Stimulated activated CD4-positive, alpha-beta T cell treated with anti-CD3 and anti-CD28 coated beads, Interleukin-4, amount 100 ng/mL, for 48 hours (primary cell): ENCODE data around the gene PLA2G5.

Experiments used
- DNase-seq, 2 donors: peaks; one replicate each; pipeline ENCODE4 v3.0.0-alpha.2; 2020; ENCODE audit warnings: low read depth in 2 of 2

The PLA2G5 gene

DNA sequence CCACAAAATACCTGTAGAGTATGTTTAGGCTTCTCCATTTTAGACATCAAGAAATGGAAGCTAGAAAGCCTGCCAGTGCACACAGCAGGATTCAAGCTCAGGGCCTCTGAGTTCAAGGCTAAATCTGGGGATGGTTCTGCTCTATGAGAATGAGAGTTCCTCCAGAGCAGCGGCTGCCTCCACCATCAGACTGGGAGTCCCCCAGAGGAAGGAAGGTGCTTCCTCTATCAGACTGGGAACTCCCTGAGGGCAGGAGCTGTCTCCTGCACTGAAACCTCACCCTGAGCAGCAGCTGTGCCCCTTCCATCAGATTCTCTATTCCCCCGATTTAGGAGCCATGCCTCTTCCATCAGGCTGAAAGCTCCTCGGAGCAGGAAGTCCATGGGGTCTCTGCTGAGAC, 20.1 kb downstream of the PLA2G5 start:
- no peak for DNase-seq

DNA sequence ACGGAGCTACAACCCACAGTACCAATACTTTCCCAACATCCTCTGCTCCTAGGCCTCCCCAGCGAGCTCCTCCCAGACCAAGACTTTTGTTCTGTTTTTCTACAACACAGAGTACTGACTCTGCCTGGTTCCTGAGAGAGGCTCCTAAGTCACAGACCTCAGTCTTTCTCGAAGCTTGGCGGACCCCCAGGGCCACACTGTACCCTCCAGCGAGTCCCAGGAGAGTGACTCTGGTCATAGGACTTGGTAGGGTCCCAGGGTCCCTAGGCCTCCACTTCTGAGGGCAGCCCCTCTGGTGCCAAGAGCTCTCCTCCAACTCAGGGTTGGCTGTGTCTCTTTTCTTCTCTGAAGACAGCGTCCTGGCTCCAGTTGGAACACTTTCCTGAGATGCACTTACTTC, 20.6 kb downstream of the PLA2G5 start:
- no peak for DNase-seq

DNA sequence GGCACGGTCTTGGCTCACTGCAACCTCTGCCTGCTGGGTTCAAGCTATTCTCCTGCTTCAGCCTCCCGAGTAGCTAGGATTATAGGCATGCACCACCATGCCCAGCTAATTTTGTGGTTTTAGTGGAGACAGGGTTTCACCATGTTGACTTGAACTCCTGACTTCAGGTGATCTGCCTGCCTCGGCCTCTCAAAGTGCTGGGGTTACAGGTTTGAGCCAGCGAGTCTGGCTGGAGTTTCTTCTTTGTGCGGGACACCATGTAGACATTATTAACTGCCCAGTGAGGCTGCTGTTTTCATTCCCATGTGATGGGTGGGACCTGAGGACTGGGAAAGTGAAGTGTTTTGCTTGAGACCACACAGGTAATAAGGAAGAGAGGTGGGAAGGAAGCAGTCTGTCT, 23.3 kb downstream of the PLA2G5 start:
- DNase-seq, result no peak

DNA sequence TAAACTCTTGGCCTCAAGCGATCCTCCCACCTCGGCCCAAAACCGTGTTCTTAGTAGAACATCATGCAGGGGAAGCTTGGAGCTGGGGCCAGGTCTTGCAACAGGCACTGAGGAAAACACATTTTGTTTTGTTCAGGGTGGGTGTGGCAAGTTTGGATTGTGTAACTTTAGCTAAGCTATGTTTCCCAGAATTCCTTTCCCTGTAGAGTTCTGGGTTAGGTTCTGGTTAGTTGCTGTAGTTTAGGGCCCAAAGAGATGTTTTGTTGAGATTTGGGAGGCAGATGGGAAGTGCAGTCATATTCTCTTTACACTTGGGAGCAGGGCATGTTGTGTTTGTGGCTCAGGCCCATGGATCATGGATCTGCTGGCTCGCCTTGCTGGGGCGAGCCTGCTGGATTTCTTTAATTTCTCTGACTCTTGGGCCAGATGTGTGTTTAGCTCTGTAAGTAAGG, 24.0 kb downstream of the PLA2G5 start:
- DNase-seq, result no peak

DNA sequence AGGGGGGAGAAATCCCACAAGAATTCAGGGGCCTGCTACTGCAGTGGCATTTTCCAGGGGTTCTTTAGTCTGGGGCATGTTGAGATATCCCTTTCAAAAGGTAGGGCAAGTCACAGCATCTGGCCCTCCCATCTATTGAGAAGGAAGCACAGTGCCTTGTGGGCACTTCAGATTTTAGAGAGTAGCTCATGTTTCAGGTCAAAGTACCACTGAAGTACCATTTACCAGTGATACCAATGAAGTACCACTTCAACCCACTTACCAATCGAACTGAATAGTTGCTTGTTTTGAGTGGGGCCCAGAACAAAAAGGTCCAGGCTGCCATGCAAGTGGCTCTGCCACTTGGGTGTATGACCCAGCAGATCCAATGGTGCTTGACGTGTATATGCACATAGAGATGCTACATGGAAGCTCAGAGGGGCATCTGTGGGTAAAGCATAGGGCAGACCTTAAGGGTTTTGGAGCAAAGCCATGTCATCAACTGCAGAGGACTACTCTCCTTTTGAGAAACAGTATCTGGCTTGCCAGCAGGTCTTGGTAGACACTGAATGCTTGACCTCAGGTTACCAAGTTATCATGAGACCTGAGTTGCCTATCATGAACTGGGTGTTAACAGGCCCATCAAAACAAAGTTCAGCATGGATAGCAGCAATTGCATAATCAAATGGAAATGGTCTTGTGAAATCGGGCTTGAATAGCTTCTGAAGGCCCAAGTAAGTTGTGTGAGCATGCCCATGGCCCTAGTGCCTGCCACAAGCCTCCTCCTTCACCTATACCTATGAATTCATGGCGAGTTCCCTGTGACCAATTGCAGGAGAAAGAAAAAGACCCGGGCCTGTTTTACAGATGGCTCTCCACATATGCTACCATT, 25.8 kb downstream of the PLA2G5 start:
- no peak for DNase-seq

DNA sequence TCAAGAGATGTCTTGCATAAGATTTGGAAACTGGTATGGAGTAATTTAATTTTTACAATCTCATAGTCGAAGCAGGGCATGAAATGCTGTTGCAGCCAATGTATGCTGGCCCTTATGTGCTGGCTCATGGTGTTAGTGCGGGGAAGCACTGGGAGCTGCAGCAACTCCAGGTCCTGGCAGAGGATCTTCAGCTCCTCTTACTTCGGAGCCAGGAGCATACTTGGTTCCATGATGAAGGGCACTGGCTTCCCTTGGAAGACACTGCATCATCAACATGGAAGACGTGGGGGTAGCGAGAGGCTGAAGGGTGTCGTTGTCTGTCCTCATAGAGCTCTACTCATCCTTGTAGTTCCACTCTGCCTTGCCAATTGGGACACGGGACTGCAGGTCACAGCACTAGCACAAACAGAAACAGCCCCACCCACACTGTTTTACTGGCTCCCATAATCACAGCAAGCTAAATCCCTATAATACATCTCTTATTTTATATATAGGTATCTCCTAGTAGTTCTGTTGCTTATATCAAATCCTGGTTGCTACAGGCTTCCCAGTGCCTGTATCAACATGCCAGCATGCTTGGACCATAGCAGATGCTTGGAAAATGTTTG, 26.9 kb downstream of the PLA2G5 start:
- no peak for DNase-seq

DNA sequence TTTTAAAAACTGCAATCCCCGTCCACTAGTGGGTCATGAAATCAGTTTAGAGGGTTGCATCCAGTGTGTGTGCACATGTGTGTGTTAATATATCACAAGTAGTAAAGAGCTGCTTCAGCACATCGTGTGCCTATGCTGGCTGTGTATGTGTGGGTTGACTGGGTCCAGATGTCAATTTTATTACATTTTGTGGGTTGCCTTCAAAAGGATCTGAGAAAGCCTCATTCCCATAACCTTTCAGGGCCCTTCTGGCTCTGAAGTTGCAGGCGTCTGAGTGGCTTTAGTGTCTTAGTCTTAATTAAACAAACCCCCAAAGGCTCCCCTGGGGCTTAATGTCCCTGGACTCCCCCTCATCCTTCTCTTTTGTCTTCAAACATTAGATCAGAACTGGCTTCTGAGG, 29.5 kb downstream of the PLA2G5 start:
- DNase-seq, result no peak

DNA sequence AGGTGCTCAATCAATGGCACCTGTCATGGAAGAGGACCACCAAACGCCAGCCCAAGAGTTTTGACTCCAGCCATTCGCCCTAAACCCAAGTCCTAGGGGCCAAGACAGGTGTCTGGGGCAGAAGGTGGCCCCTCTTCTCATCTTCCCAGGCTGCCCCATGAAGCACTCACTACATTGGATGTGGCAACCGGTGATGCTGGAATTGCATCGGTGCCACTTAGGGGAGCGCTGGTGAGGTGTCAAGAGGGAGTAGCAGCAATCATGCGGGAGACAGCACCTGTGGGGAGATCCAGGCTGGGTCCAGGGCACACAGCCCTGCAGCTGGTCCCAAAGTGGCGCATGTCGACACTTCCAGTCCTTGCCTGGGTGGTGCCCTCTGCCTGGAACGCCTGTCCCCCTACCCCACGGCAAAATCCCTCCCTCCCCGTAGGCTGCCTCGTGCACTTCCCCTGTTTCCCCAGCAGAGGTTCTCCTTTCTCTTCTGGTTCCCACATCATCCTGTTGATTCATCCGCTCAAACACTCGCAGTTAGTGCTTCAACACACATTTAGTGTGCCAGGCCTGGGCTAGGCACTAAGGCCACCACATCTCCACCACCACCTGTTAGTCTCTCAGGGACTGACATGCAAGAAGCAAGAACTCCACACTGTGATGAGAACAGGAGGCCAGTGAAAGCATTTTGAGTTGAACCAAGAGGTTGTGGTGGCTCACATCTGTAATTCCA, 30.8 kb downstream of the PLA2G5 start:
- DNase-seq, result peak; percentile 7 to 13

DNA sequence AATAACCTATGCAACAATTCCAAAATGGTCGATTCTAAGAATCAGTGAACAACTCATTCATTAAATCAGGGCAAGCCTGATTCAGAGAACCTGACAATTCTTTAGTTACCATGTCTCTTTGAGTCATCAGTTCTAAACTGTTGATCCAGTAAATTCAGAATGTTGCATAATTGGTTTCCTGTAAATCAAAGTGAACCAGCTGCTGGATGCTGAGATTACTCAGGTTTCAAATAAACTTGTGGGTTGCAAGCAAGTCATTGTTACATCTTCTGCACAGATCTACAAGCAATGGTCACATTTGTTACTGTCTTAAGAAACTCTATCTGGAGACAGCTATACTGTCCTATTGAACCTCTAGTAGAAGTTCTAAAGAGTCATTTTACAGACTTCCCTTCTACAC, 32.9 kb downstream of the PLA2G5 start:
- no peak for DNase-seq

DNA sequence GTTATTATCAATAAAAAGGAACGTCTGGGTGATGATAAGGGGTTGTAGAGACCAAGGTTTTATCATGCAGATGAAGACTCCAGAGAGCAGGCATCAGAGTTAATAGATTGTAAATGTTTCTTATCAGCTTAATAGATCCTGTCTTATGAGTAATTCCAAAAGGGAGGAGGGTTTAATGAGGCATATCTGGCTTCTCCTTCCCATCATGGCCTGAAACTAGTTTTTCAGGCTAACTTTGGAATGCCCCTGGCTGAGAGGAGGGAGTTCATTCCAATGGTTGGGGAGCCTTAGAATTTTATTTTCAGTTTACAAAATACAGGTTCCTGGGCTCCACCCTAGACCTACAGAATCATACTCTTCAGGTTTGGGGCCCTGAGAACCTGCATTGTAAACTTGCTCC, 35.9 kb downstream of the PLA2G5 start:
- DNase-seq, result no peak

DNA sequence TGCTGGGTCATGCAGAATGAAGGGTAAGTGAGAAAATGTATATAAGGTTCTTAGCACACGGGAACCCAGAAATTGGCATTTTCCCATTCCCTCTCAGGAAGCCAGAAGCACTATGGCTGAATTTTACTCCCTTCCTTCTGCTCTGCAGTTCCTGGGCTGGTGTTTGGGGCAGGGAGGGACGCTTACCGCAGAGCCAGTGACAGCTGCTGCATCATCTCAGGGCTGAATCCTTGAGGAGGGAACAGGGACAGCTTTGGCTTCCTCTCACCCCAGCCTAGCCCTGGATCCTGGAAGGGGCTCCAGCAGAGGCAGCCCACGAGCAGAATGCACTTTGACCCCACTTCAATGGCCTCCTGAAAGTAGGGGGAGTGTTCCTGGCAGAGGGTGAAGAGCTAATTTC, 37.4 kb downstream of the PLA2G5 start:
- no peak for DNase-seq

DNA sequence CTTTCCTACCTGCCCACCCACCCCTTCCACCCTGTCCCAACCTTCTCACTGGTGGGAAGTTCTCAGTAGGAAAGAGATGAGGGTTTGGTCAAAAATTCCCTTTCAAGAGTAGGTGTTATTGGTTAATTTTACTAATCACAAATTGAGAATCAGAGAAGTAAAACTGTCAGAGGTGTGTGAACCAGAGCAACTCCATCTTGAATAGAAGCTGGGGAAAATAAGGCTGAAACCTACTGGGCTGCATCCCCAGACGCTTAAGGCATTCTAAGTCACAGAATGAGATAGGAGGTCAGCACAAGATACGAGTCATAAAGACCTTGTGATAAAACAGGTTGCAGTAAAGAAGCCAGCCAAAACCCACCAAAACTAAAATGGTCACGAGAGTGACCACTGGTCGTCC, 37.8 kb downstream of the PLA2G5 start:
- no peak for DNase-seq

DNA sequence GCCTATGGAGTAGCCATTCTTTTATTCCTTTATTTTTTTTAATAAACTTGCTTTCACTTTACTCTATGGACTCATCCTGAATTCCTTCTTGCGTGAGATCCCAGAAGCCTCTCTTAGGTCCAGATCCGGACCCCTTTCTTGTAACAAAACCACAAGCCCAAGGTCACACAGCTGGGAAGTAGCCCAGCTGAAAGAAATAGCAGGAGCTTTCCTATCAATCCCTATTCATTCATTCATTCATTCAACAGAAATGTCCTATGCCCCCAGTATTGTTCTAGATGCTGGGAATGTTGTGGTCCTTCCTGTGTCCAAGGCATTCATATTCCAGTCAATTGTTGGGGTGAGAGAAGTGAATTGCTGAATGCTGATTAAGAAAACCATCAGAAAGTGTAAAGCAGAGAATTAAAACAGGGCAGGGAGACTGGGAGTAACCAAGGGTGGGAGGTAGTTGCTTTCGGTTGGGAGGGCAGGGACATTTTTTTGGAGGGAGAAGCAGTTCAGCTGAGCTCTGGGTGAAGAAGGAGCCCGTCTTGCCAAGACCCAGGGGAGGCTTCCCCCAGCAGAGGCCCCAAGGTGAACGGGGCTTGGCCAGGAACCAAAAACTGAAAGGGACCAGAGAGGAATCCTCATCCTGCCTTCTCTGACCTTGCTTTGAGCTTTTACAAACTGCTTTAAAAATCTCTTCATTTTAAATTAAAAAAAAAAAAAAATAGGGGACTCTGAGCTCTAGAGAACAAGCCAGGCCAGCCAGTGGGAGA, 38.6 kb downstream of the PLA2G5 start:
- DNase-seq, result no peak

DNA sequence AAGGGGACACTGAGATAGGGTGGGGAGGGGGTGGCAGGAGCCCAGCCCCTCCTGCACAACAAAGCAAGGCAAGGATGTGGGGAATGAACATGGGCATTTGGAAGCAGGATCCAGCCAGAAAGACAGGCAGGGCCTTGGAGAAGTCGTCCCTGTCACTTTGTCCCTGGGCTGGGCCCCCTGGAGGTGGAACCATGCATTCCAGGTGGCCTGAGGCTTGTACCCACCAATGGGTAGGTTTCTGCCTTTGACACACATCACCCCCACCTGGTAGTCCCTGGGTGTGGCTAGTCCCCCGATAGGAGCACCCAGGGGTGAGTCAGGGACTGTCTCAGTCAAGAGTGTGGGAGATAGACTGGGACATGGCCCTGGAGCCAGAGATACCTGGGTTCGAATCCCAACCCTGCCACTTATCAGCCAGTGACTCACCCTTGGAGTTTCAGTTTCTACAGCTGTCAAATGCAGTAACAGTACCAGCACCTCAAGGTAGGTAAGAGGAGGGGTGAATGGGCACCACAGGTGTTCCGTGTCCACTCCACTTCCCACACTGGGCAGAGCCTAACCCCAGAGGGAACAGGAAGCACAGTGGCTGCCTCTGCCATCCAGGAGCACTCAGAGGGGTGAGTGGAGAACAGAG, 39.3 kb downstream of the PLA2G5 start:
- DNase-seq, result no peak

DNA sequence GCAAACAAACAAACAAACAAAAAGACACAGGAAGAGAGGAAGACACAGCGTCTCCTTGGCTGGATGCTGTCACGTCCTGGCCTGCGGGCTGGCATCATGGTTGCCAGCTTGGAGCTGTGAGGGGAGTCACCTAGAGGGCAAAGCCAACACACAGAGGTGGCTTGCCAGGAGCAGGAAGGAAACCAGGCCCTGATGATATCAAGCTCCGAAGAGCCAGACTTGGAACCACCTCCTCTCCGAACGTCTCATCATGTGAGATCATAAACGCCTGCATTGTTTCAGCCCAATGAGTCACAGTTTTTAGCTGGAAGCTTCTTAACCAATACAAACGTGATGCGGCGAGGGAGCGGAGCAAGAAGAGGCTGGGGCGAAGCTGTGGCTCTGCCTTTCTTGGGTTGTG, 40.7 kb downstream of the PLA2G5 start:
- DNase-seq, result no peak

DNA sequence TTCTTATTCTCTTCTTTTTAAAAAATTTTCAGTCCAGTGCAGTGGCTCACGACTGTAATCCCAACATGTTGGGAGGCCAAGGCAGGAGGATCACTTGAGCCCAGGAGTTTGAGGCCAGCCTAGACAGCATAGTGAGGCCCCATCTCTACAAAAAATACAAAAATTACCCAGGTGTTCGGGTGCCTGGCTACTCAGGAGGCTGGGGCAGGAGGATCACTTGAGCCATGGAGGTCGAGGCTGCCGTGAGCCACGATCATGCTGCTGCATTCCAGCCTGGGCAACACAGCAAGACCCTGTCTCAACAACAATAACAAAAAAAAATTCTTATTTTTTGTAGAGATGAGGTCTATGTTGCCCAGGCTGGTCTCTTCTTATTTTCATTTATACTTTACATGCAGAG, 41.5 kb downstream of the PLA2G5 start:
- DNase-seq, result no peak

DNA sequence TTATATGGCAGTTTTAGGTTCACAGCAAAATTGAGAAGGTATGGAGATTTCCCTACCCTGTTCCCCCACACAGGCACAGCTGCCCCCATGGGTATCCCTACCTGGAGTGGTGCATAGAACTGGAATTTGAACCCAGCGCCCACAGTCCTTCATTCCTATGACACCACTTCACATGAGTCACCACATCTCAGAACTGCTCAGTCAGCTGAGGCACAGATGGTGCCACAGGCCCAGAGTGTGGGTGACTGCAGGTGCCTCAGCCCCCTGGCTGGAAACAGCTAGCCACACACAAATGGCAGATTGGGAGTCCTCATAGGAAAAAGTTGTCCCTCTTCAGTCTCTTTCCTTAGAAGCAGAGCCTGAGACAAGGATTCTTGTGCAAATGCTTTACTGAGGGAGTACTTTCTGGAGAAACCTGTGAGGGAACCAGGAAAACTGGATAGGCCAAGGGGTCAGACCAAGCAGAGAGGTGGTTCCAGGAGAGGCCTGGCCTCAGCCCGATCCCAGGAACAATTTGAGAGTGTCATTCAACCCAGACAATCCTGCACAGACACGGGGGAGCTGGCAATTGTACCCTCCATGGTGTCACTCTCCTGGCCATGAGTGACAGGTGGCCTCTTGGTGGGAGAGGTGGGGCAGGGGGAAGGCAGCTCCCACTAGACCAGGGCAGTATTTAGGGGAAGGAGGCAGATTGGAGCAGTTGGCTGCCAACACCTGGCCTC, 42.4 kb downstream of the PLA2G5 start:
- DNase-seq, result no peak

DNA sequence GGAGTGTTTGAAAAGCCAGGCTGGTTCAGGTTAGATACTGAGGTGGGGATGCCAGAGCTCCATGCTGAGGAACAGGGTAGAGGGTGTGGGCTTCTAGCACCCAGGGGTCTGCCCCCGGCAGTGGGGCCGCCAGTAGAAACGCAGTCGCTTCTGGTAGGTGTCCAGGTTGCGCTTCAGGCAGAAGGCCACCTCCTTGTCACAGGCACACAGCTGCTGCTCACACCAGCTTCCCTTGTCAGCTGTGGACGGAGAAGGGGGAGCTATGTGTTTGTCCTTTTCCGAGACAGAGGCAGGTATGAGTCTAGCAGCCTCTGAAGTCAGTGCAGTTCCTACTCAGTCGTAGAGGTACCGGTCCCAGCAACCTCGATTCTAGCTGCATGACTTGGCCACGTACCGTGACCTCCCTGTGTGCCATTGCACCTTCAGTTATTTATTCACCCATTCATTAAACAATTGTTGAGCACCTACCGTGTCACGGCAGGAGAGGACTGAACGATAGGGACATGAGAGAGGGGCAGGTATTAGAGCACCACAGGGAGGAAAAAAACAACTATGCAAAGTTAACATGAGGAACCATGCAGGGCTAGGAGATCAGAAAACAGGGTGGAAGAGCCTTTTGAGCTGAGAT, 44.1 kb downstream of the PLA2G5 start:
- DNase-seq, result no peak

DNA sequence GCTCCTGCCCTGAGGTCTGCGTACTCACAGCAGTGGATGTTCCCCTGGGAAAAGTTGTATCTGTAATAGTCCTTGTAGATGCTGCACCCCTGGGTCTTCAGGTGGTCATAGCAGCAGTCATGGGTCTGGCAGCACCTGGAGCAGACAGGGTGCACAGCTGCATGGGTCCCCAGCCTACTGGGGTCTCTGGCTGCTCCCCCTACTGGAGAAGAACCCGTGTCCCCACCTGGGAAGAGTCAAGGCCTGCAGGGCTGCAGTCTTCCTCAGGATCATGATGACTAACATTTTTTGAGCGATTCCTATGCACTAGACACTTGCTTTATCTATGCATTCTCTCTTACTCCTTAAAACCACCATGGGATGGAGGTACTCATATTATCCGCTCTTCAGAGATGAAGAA, 45.5 kb downstream of the PLA2G5 start:
- no peak for DNase-seq

DNA sequence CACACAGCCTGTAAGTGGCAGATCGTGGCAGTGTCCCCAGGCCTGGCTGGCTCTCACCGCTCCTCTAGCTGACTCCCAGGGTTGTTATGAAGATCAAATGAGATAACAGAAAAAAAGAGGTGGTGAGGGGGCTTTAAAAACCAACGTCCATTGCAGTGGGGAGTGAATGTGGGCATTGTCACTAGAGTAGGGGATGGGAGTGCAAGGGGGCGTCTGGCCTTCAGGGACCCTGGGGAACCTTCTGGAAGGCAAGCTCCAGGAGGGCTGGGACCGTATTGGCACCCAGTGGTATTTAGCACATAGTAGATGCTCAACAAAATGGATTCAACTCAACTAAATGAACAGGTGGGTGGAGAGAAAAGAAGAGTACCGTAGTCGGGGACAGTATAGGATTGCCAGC, 45.9 kb downstream of the PLA2G5 start:
- DNase-seq, result no peak
